Caco-2 (cell line): ENCODE results near the gene IL31. TPM values are rescaled to one million over a fixed set of nuclear protein-coding genes. Genes with fewer than 3 reads are reported as not detected.

Source experiments
- BruUV-seq: library from RNA; stranded (reverse); fragments of 400-500 nt; replicated peaks from 2 replicates; lab custom pipeline; 2021; lab: Mats Ljungman, UMichigan
- CTCF ChIA-PET: fragments of 300-600 bp; sonication (Branson Sonifier 250); formaldehyde crosslinking; loops from one replicate; lab custom pipeline; 2022; ENCODE audit warnings: antibody characterized with exemption; lab: Charles Lee
- POLR2A ChIA-PET: fragments of 300-600 bp; sonication (Branson Sonifier 250); formaldehyde crosslinking; loops from one replicate; lab custom pipeline; 2022; ENCODE audit warnings: antibody characterized with exemption; lab: Charles Lee
- DNase-seq, 2 experiments: peaks; one replicate each; pipeline versions ENCODE4 v3.0.0 to v3.0.0-alpha.2; 2020 to 2022
- H3K27me3 ChIP-seq: replicated peaks from 2 replicates; pipeline ENCODE4 v1.6.0; 2011; ENCODE audit warnings: low read length; ENCODE audit not compliant: control insufficient read depth, insufficient read depth
- H3K36me3 ChIP-seq: 2 replicates; pipeline ENCODE4 v1.5.1; 2011; ENCODE audit warnings: low read length; ENCODE audit not compliant: control insufficient read depth, insufficient read depth
- H3K4me1 ChIP-seq: fragments of 250-450 bp; sonication (Bioruptor Pico); 2 replicates; pipeline ENCODE4 v1.5.1; 2020; ENCODE audit warnings: mild to moderate bottlenecking
- H3K4me3 ChIP-seq: 2 replicates; pipeline ENCODE4 v1.5.1; 2011; ENCODE audit warnings: low read depth, mild to moderate bottlenecking, control low read depth, low read length
- H3K9me3 ChIP-seq: fragments of 250-450 bp; sonication (Bioruptor Pico); 2 replicates; pipeline ENCODE4 v1.5.1; 2020; ENCODE audit warnings: mild to moderate bottlenecking, moderate library complexity
- H3K27ac Mint-ChIP-seq: one replicate; pipeline ENCODE4 v1.8.0; 2022; ENCODE audit warnings: mixed read lengths; ENCODE audit not compliant: unreplicated experiment
- H3K27me3 Mint-ChIP-seq: one replicate; pipeline ENCODE4 v1.8.0; 2022; ENCODE audit warnings: mixed read lengths; ENCODE audit not compliant: insufficient read depth, unreplicated experiment
- H3K36me3 Mint-ChIP-seq: one replicate; pipeline ENCODE4 v1.8.0; 2022; ENCODE audit warnings: mild to moderate bottlenecking, mixed read lengths; ENCODE audit not compliant: insufficient read depth, unreplicated experiment
- H3K4me1 Mint-ChIP-seq: one replicate; pipeline ENCODE4 v1.8.0; 2022; ENCODE audit warnings: low read depth, mixed read lengths; ENCODE audit not compliant: unreplicated experiment
- H3K4me3 Mint-ChIP-seq: one replicate; pipeline ENCODE4 v1.8.0; 2022; ENCODE audit warnings: mild to moderate bottlenecking, moderate library complexity, mixed read lengths; ENCODE audit not compliant: unreplicated experiment
- H3K9me3 Mint-ChIP-seq: one replicate; pipeline ENCODE4 v1.8.0; 2022; ENCODE audit warnings: mixed read lengths; ENCODE audit not compliant: unreplicated experiment
- intact Hi-C: fragments of 100-400 bp; cut with micrococcal nuclease; formaldehyde crosslinking; loops from one replicate; pipeline ENCODE4 v1.10.0; 2022; ENCODE audit not compliant: unreplicated experiment
- total RNA-seq: library from RNA; stranded (reverse); gene quantifications from 2 replicates; pipeline ENCODE4 v1.2.3, GENCODE V29; 2022
- TF ChIP-seq, protein P1 (sequence below), 2 experiments: fragments of 200-600 bp in 1 of 2; IDR thresholded peaks; 1 replicate in 1 of 2; 2 replicates in 1 of 2; pipeline versions ENCODE4 v1.5.1 to v1.8.0; 2011 to 2022; ENCODE audit warnings: antibody characterized with exemption in 1 of 2, control low read depth in 1 of 2, inconsistent platforms in 1 of 2, low read depth in 1 of 2, low read length in 1 of 2, mild to moderate bottlenecking in 1 of 2, moderate library complexity in 1 of 2; ENCODE audit not compliant: insufficient read depth in 1 of 2, severe bottlenecking in 1 of 2, unreplicated experiment in 1 of 2

Gene IL31
- total RNA-seq, 1 experiment from 2014 or later: not detected

DNA sequence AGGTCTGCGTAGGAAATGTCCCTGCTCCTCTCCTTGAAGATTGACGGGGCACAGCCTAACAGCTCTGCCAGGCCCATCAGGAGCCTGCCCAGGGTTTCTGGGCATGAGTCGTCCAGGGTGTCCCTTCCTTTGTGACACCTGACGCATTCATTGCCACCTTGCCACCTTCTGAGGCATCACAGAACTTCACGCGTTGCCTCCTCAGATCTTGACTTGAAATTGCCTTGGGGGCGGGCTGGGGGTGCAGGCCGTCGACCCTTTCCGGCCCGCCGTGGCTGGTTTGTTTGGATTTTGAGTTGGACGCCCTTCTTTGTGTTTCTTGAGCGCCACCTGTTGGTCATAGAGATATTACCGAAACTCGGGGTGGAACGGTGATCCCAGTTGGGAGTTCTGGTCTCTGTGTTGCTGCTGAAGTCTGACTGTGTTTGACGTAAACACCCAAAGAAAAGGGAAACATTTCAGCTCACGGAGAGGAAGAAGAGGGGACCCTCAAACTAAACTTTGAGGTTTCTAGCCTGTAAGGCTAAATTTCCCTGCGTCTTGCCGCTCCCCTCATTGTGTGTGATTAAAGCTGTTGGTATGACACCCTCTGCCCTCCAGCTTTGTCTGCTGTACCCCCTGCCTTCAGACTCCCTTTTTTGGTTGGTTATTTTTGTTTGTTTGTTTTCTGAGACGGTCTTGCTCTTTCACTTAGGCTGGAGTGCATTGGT lies 50.8 kb downstream of the IL31 start:
- no peaks in the 10 kb centered on the region for H3K27me3 ChIP-seq
- TF ChIP-seq, protein P1, sequence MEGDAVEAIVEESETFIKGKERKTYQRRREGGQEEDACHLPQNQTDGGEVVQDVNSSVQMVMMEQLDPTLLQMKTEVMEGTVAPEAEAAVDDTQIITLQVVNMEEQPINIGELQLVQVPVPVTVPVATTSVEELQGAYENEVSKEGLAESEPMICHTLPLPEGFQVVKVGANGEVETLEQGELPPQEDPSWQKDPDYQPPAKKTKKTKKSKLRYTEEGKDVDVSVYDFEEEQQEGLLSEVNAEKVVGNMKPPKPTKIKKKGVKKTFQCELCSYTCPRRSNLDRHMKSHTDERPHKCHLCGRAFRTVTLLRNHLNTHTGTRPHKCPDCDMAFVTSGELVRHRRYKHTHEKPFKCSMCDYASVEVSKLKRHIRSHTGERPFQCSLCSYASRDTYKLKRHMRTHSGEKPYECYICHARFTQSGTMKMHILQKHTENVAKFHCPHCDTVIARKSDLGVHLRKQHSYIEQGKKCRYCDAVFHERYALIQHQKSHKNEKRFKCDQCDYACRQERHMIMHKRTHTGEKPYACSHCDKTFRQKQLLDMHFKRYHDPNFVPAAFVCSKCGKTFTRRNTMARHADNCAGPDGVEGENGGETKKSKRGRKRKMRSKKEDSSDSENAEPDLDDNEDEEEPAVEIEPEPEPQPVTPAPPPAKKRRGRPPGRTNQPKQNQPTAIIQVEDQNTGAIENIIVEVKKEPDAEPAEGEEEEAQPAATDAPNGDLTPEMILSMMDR (IDR thresholded peaks at IDR 0.05; ENCODE audit: insufficient read depth in 1 of 2, low read depth in 1 of 2, low read length in 1 of 2, severe bottlenecking in 1 of 2, unreplicated experiment in 1 of 2): peak; percentile 59 to 74
- H3K4me1 Mint-ChIP-seq: peaks cover under 1% of the 10 kb centered on the region
- ChIA-PET CTCF (interaction anchor here (0.6 to 2.2 kb wide), 5 partner anchors 26 to 103 kb away, joined by 3 to 16 read pairs (median 5); no protein-coding TSS in a partner anchor), POLR2A (no interaction called here)
- H3K4me3 ChIP-seq: no peak overlapping the region
- DNase-seq: peak; percentile 62 to 81
- no peak overlapping the region for H3K4me3 Mint-ChIP-seq
- H3K36me3 Mint-ChIP-seq: peaks cover 5% of the 10 kb centered on the region
- H3K36me3 ChIP-seq: no peaks in the 10 kb centered on the region; the same call in 1 of the 2 replicates
- no peaks in the 10 kb centered on the region for H3K27me3 Mint-ChIP-seq
- no TSS peak for BruUV-seq
- H3K4me1 ChIP-seq: peaks cover 7% of the 10 kb centered on the region; the same call in 1 of the 2 replicates
- no peaks in the 10 kb centered on the region for H3K9me3 Mint-ChIP-seq
- intact Hi-C loops: loop anchor here (1.0 to 2.0 kb wide), 3 partner anchors 44 to 69 kb away; partner anchors contain the start of gene MLXIP
- H3K9me3 ChIP-seq: no peaks in the 10 kb centered on the region
- no peak overlapping the region for H3K27ac Mint-ChIP-seq

Other genes with a start within 250 kb of the IL31 start
- gene BCL7A, start 152.3 kb downstream of the IL31 start, total RNA-seq: 13.0 and 15.5 TPM in 2 replicates
- gene MLXIP, start 95.5 kb downstream of the IL31 start, total RNA-seq: 51.3 and 54.5 TPM in 2 replicates
- gene LRRC43, start 8.9 kb upstream of the IL31 start, total RNA-seq: 0.34 TPM in 1 of 2 replicates, not detected in the other
- 2.2 and 3.8 TPM in 2 replicates for gene B3GNT4, start 29.5 kb upstream of the IL31 start, total RNA-seq
- 76.1 and 86.6 TPM in 2 replicates for gene DIABLO, start 51.8 kb upstream of the IL31 start, total RNA-seq
- 34.9 and 36.5 TPM in 2 replicates for gene VPS33A, start 92.3 kb upstream of the IL31 start, total RNA-seq
- 80.9 and 85.0 TPM in 2 replicates for gene CLIP1, start 248.4 kb upstream of the IL31 start, total RNA-seq